Trophoblast cell (in vitro differentiated cells and primary cell): ENCODE measurements around the gene RGS14.

Source experiments
- DNase-seq, 2 donors: peaks; one replicate each; pipeline ENCODE4 v3.0.0-alpha.2; 2016
- H2AFZ ChIP-seq: 2 replicates; pipeline ENCODE4 v1.6.1; 2013; ENCODE audit warnings: low read length, moderate library complexity, mild to moderate bottlenecking; ENCODE audit not compliant: insufficient read depth, poor library complexity
- H2AK5ac ChIP-seq: 2 replicates; pipeline ENCODE4 v1.6.1; 2013; ENCODE audit warnings: mild to moderate bottlenecking, low read length
- H2BK120ac ChIP-seq: 2 replicates; pipeline ENCODE4 v1.6.1; 2013; ENCODE audit warnings: low read length, mild to moderate bottlenecking, moderate library complexity; ENCODE audit not compliant: insufficient read depth, poor library complexity
- H2BK12ac ChIP-seq: 2 replicates; pipeline ENCODE4 v1.6.1; 2013; ENCODE audit warnings: mild to moderate bottlenecking, low read length, moderate library complexity
- H2BK5ac ChIP-seq: 2 replicates; pipeline ENCODE4 v1.6.1; 2013; ENCODE audit warnings: low read length, low read depth, moderate library complexity, mild to moderate bottlenecking; ENCODE audit not compliant: poor library complexity
- H3K14ac ChIP-seq: 2 replicates; pipeline ENCODE4 v1.6.1; 2013; ENCODE audit warnings: mild to moderate bottlenecking, low read length
- H3K18ac ChIP-seq: 2 replicates; pipeline ENCODE4 v1.6.1; 2013; ENCODE audit warnings: mild to moderate bottlenecking, low read length
- H3K23ac ChIP-seq: 2 replicates; pipeline ENCODE4 v1.6.1; 2013; ENCODE audit warnings: low read length
- H3K27ac ChIP-seq: 2 replicates; pipeline ENCODE4 v1.5.1; 2013; ENCODE audit warnings: low read depth, mild to moderate bottlenecking, inconsistent platforms, low read length, moderate library complexity
- H3K27me3 ChIP-seq: 2 replicates; pipeline ENCODE4 v1.6.1; 2013; ENCODE audit warnings: inconsistent platforms, mild to moderate bottlenecking, low read length, moderate library complexity; ENCODE audit not compliant: insufficient read depth
- H3K36me3 ChIP-seq, 2 experiments: 1 replicate in 1 of 2; 2 replicates in 1 of 2; pipeline ENCODE4 v1.6.1; 2013; ENCODE audit warnings: low read length in 2 of 2, mild to moderate bottlenecking in 2 of 2, moderate library complexity in 1 of 2; ENCODE audit not compliant: insufficient read depth in 2 of 2, control insufficient read depth in 1 of 2
- H3K4ac ChIP-seq: 2 replicates; pipeline ENCODE4 v1.6.1; 2013; ENCODE audit warnings: low read depth, mild to moderate bottlenecking, low read length, moderate library complexity
- H3K4me1 ChIP-seq, 2 experiments: 1 replicate in 1 of 2; 2 replicates in 1 of 2; pipeline ENCODE4 v1.6.1; 2013; ENCODE audit warnings: low read length in 2 of 2, mild to moderate bottlenecking in 2 of 2, moderate library complexity in 1 of 2; ENCODE audit not compliant: insufficient read depth in 2 of 2, control insufficient read depth in 1 of 2
- H3K4me2 ChIP-seq: 2 replicates; pipeline ENCODE4 v1.6.1; 2013; ENCODE audit warnings: inconsistent platforms, mild to moderate bottlenecking, low read length, moderate library complexity
- H3K4me3 ChIP-seq: 2 replicates; pipeline ENCODE4 v1.5.1; 2013; ENCODE audit warnings: mild to moderate bottlenecking, low read depth, low read length, inconsistent platforms
- H3K79me1 ChIP-seq: one replicate; pipeline ENCODE4 v1.6.1; 2013; ENCODE audit warnings: low read length
- H3K79me2 ChIP-seq: 2 replicates; pipeline ENCODE4 v1.6.1; 2013; ENCODE audit warnings: low read length, mild to moderate bottlenecking; ENCODE audit not compliant: control insufficient read depth, insufficient read depth, poor library complexity
- H3K9ac ChIP-seq: 2 replicates; pipeline ENCODE4 v1.6.1; 2013; ENCODE audit warnings: mild to moderate bottlenecking, low read length
- H3K9me3 ChIP-seq: 2 replicates; pipeline ENCODE4 v1.6.1; 2013; ENCODE audit warnings: low read depth, mild to moderate bottlenecking, control low read depth, inconsistent platforms, low read length; ENCODE audit not compliant: insufficient read depth
- H4K12ac ChIP-seq: 2 replicates; pipeline ENCODE4 v1.6.1; 2013; ENCODE audit warnings: low read depth, mild to moderate bottlenecking, low read length, moderate library complexity
- H4K8ac ChIP-seq: 2 replicates; pipeline ENCODE4 v1.6.1; 2013; ENCODE audit warnings: low read depth, mild to moderate bottlenecking, low read length, moderate library complexity
- H4K91ac ChIP-seq: one replicate; pipeline ENCODE4 v1.6.1; 2013; ENCODE audit warnings: low read depth, mild to moderate bottlenecking, low read length, moderate library complexity
- WGBS: extraction: QIAGEN DNeasy Blood & Tissue Kit; methylation state at CpG from one replicate; pipeline ENCODE4 v1.1.7; 2013; ENCODE audit warnings: missing lambda C conversion rate; ENCODE audit not compliant: insufficient read length, insufficient coverage; ENCODE audit errors: extremely low coverage; 5-methylcytosine and 5-hydroxymethylcytosine counted together

RGS14 gene

GRCh38 chr5:177313561-177314259, 44.0 kb upstream of the RGS14 start:
- Histone ChIP-seq H3K9me3 (no peaks in the 10 kb centered on the region), H3K79me2 (peaks cover 4% of the 10 kb centered on the region), H3K4me1 (peaks cover 11 to 19% of the 10 kb centered on the region in 2 experiments), H3K36me3 (peaks cover 5 to 6% of the 10 kb centered on the region in 2 experiments), H3K23ac (no peak overlapping the region), H3K14ac (no peak overlapping the region), H3K4ac (no peak overlapping the region), H3K4me2 (no peak overlapping the region), H3K4me3 (no peak overlapping the region), H4K91ac (no peak overlapping the region), H2BK120ac (no peak overlapping the region), H3K79me1 (peaks cover 10% of the 10 kb centered on the region), H2BK12ac (no peak overlapping the region), H3K9ac (no peak overlapping the region), H2AFZ (no peak overlapping the region), H2BK5ac (no peak overlapping the region), H4K12ac (no peak overlapping the region), H3K18ac (no peak overlapping the region), H2AK5ac (no peak overlapping the region), H3K27me3 (no peaks in the 10 kb centered on the region), H3K27ac (no peak overlapping the region), H4K8ac (no peak overlapping the region)
- no peak for DNase-seq
- no CpG with 5 or more reads among the region's 15 CpGs for WGBS

- Histone ChIP-seq H3K27me3 (no peaks in the 10 kb centered on the region), H3K4me2 (no peak overlapping the region), H4K12ac (no peak overlapping the region), H3K27ac (no peak overlapping the region), H3K9me3 (peaks cover under 1% of the 10 kb centered on the region), H3K36me3 (peaks cover 0 to 5% of the 10 kb centered on the region in 2 experiments), H3K4me3 (peak overlapping the region; percentile 25), H3K4me1 (peaks cover 11 to 19% of the 10 kb centered on the region in 2 experiments), H3K23ac (no peak overlapping the region), H3K79me1 (peaks cover 10% of the 10 kb centered on the region), H3K79me2 (peaks cover 4% of the 10 kb centered on the region), H3K4ac (no peak overlapping the region), H2BK120ac (no peak overlapping the region), H4K91ac (no peak overlapping the region), H4K8ac (no peak overlapping the region), H2AFZ (no peak overlapping the region), H2BK12ac (no peak overlapping the region), H3K14ac (no peak overlapping the region), H3K9ac (no peak overlapping the region), H2BK5ac (no peak overlapping the region), H2AK5ac (no peak overlapping the region), H3K18ac (no peak overlapping the region)
- DNase-seq: no peak
- WGBS: no CpG with 5 or more reads among the region's 18 CpGs
Observed at GRCh38 chr5:177314376-177315342, 43.1 kb upstream of the RGS14 start.

GRCh38 chr5:177315411-177315810, 42.3 kb upstream of the RGS14 start:
- H3K36me3 ChIP-seq: peaks cover 2 to 8% of the 10 kb centered on the region in 2 experiments
- H2BK120ac ChIP-seq: no peak overlapping the region
- no peak overlapping the region for H3K14ac ChIP-seq
- no peak overlapping the region for H3K9ac ChIP-seq
- H3K4me1 ChIP-seq: peaks cover 11 to 17% of the 10 kb centered on the region in 2 experiments
- no peak for DNase-seq
- H3K27ac ChIP-seq: no peak overlapping the region
- H2AFZ ChIP-seq: no peak overlapping the region
- H2AK5ac ChIP-seq: no peak overlapping the region
- H2BK12ac ChIP-seq: no peak overlapping the region
- no peak overlapping the region for H3K18ac ChIP-seq
- WGBS: no CpG with 5 or more reads among the region's 7 CpGs
- no peak overlapping the region for H3K4ac ChIP-seq
- no peaks in the 10 kb centered on the region for H3K27me3 ChIP-seq
- H2BK5ac ChIP-seq: no peak overlapping the region
- peaks cover 10% of the 10 kb centered on the region for H3K79me1 ChIP-seq
- H4K91ac ChIP-seq: no peak overlapping the region
- H3K9me3 ChIP-seq: peaks cover 2% of the 10 kb centered on the region
- H3K4me3 ChIP-seq: no peak overlapping the region
- H4K8ac ChIP-seq: no peak overlapping the region
- no peak overlapping the region for H3K4me2 ChIP-seq
- no peak overlapping the region for H4K12ac ChIP-seq
- no peak overlapping the region for H3K23ac ChIP-seq
- peaks cover 4% of the 10 kb centered on the region for H3K79me2 ChIP-seq

- no peak overlapping the region for H2AK5ac ChIP-seq
- H2BK5ac ChIP-seq: no peak overlapping the region
- H3K9me3 ChIP-seq: peaks cover 2% of the 10 kb centered on the region
- peaks cover 11 to 13% of the 10 kb centered on the region in 2 experiments for H3K4me1 ChIP-seq
- H3K4me2 ChIP-seq: no peak overlapping the region
- peaks cover 4% of the 10 kb centered on the region for H3K79me2 ChIP-seq
- H3K27me3 ChIP-seq: no peaks in the 10 kb centered on the region
- H2BK120ac ChIP-seq: no peak overlapping the region
- peaks cover 2 to 8% of the 10 kb centered on the region in 2 experiments for H3K36me3 ChIP-seq
- no peak overlapping the region for H3K14ac ChIP-seq
- H2AFZ ChIP-seq: no peak overlapping the region
- no peak overlapping the region for H2BK12ac ChIP-seq
- H3K18ac ChIP-seq: no peak overlapping the region
- no peak overlapping the region for H4K12ac ChIP-seq
- H3K4ac ChIP-seq: no peak overlapping the region
- WGBS: no CpG with 5 or more reads among the region's 3 CpGs
- H3K4me3 ChIP-seq: no peak overlapping the region
- no peak overlapping the region for H3K27ac ChIP-seq
- H3K9ac ChIP-seq: no peak overlapping the region
- no peak overlapping the region for H4K8ac ChIP-seq
- H4K91ac ChIP-seq: no peak overlapping the region
- no peak overlapping the region for H3K23ac ChIP-seq
- no peak for DNase-seq
- peaks cover 10% of the 10 kb centered on the region for H3K79me1 ChIP-seq
Observed at GRCh38 chr5:177316005-177316404, 41.7 kb upstream of the RGS14 start.
